ENCODE data around the gene PSTPIP1. TPM values are rescaled to one million over a fixed set of nuclear protein-coding genes. Genes with fewer than 3 reads are reported as not detected.

PSTPIP1 gene
- total RNA-seq, 1 donor from 2014 or later = 4.3 TPM

- DNase-seq = no peak
Observed at GRCh38 chr15:76978522-76979330, 16.2 kb upstream of the PSTPIP1 start.

- no peak for DNase-seq
Observed at GRCh38 chr15:76979331-76979925, 15.5 kb upstream of the PSTPIP1 start.

- DNase-seq = no peak
Observed at GRCh38 chr15:76979996-76980520, 14.9 kb upstream of the PSTPIP1 start.

GRCh38 chr15:76982356-76982755 is 12.6 kb upstream of the PSTPIP1 start:
- no peak for DNase-seq

GRCh38 chr15:76982756-76983155 is 12.2 kb upstream of the PSTPIP1 start:
- DNase-seq = no peak

- no peak for DNase-seq
Observed at GRCh38 chr15:76983590-76984375, 11.1 kb upstream of the PSTPIP1 start.

GRCh38 chr15:76986743-76987142 is 8.2 kb upstream of the PSTPIP1 start:
- no peak for DNase-seq

- no peak for DNase-seq
Observed at GRCh38 chr15:76987276-76987675, 7.7 kb upstream of the PSTPIP1 start.

GRCh38 chr15:76987896-76988860 is 6.7 kb upstream of the PSTPIP1 start:
- no peak for DNase-seq

- DNase-seq = no peak
Observed at GRCh38 chr15:76988867-76989780, 5.8 kb upstream of the PSTPIP1 start.

GRCh38 chr15:76991048-76991447 is 3.9 kb upstream of the PSTPIP1 start:
- DNase-seq = no peak

- no peak for DNase-seq
Observed at GRCh38 chr15:76991741-76992645, 2.9 kb upstream of the PSTPIP1 start.

- no peak for DNase-seq
Observed at GRCh38 chr15:76993114-76993725, 1.7 kb upstream of the PSTPIP1 start.

GRCh38 chr15:76994001-76994400 is 925 bp upstream of the PSTPIP1 start:
- no peak for DNase-seq

GRCh38 chr15:76994496-76994895 is 430 bp upstream of the PSTPIP1 start:
- no peak for DNase-seq

GRCh38 chr15:76996076-76996525 is 1.2 kb downstream of the PSTPIP1 start:
- DNase-seq = no peak

GRCh38 chr15:76996526-76997401 is 1.8 kb downstream of the PSTPIP1 start:
- DNase-seq = no peak
